A673 (cell line): Measurements from ENCODE around the gene CA5A.

Experiments used
- EZH2 ChIP-seq: fragments of 200-600 bp; sonication (generic); IDR thresholded peaks from 2 replicates; pipeline ENCODE4 v1.6.1; 2017; ENCODE audit warnings: borderline replicate concordance, low read depth, mild to moderate bottlenecking, mixed read lengths, antibody characterized with exemption, low read length; ENCODE audit not compliant: poor library complexity, severe bottlenecking
- TF ChIP-seq, protein P1 (sequence below): fragments of 300-800, 200-600 bp; sonication (generic); conservative IDR thresholded peaks from 2 replicates; pipeline ENCODE4 v1.5.1; 2017; ENCODE audit warnings: low read depth, mild to moderate bottlenecking, antibody characterized with exemption, low read length, moderate library complexity, mixed read lengths

DNA sequence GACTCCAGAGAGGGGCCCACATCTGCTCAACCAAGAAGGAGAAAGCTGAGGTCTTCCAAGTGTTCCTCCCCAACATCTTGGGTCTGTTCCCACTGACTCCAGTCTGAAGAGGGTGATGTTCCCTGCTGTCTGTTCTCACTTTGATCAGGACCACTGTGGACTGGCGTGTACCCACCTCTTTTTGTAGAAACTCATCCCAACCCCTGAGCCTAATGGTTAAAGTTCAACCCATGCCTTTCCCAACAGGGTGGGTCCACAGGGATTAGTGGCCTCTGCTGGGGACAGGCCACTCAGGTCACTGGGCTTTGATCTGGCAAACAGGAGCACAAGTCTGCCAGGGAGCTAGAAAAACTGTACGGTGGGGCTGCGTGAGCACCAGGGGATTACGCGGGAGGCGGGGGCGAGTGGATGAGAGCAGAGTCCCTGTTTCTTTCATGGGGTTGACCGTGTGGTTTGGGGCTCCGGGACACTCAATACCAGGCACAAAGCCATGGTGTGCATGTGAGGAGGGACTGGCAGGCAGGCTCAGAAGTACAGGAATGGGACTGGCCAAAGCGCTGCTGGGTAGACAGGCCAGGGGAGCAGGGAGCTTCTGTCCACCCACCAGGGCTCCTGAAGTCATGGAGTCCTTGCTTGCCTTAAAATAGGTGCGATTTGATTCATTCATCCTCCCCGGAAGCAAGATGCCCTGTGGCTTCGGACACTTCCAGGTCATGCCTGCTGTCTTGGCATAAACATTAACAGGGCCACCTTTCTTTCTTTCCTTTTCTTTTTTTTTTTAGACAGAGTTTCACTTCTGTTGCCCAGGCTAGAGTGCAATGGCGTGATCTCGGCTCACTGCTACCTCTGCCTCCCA, at the start of gene CA5A:
- TF ChIP-seq, protein P1, sequence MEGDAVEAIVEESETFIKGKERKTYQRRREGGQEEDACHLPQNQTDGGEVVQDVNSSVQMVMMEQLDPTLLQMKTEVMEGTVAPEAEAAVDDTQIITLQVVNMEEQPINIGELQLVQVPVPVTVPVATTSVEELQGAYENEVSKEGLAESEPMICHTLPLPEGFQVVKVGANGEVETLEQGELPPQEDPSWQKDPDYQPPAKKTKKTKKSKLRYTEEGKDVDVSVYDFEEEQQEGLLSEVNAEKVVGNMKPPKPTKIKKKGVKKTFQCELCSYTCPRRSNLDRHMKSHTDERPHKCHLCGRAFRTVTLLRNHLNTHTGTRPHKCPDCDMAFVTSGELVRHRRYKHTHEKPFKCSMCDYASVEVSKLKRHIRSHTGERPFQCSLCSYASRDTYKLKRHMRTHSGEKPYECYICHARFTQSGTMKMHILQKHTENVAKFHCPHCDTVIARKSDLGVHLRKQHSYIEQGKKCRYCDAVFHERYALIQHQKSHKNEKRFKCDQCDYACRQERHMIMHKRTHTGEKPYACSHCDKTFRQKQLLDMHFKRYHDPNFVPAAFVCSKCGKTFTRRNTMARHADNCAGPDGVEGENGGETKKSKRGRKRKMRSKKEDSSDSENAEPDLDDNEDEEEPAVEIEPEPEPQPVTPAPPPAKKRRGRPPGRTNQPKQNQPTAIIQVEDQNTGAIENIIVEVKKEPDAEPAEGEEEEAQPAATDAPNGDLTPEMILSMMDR: no peak
- no peak for TF ChIP-seq EZH2
